Gastrocnemius medialis (tissue), 4 donors: ENCODE measurements around the gene INCA1. TPM values are rescaled to one million over a fixed set of nuclear protein-coding genes. Genes with fewer than 3 reads are reported as not detected.
"Not testable (repeated sequence)": the region's sequence is repeated elsewhere in the genome, so short reads cannot be mapped to it uniquely, and the experiment has no call there.

Experiments used
- ATAC-seq, 2 donors: fragments of 150-250 bp; one replicate each; pipeline ENCODE4 v1.9.1; 2016
- DNase-seq, 2 donors: peaks; one replicate each; pipeline ENCODE4 v3.0.0-alpha.2; 2019
- H3K27ac ChIP-seq, 4 donors: fragments of 200-600 bp; sonication (generic); 1 replicate in 1 of 4; 2 replicates in 3 of 4; pipeline ENCODE4 v1.5.1; 2016 to 2018; ENCODE audit warnings: mild to moderate bottlenecking in 2 of 4, moderate library complexity in 1 of 4
- H3K27me3 ChIP-seq, 3 donors: fragments of 200-600 bp; sonication (generic) in 2 of 3; 1 replicate in 1 of 3; 2 replicates in 2 of 3; pipeline versions ENCODE4 v1.5.1 to v1.6.0; 2016 to 2019; ENCODE audit warnings: mild to moderate bottlenecking in 1 of 3, moderate library complexity in 1 of 3
- H3K36me3 ChIP-seq, 2 donors: fragments of 200-600 bp; sonication (generic) in 1 of 2; one replicate each; pipeline ENCODE4 v1.5.1; 2017 to 2018
- H3K4me1 ChIP-seq, 2 donors: fragments of 200-600 bp; sonication (generic) in 1 of 2; one replicate each; pipeline ENCODE4 v1.5.1; 2016 to 2017; ENCODE audit warnings: mild to moderate bottlenecking in 2 of 2
- H3K4me3 ChIP-seq, 4 donors: fragments of 200-600 bp; sonication (generic) in 3 of 4; 1 replicate in 1 of 4; 2 replicates in 3 of 4; pipeline ENCODE4 v1.5.1; 2016 to 2019; ENCODE audit warnings: mild to moderate bottlenecking in 2 of 4
- H3K9me3 ChIP-seq, 3 donors: fragments of 200-600 bp; sonication (generic) in 2 of 3; 1 replicate in 1 of 3; 2 replicates in 2 of 3; pipeline ENCODE4 v1.5.1; 2016 to 2019
- CTCF ChIP-seq, 5 experiments: fragments of 450-650 bp in 3 of 5; fragments of 200-600 bp in 2 of 5; sonication (generic) in 2 of 5; IDR thresholded peaks in 4 of 5; conservative IDR thresholded peaks in 1 of 5; 1 replicate in 4 of 5; 2 replicates in 1 of 5; pipeline ENCODE4 v1.5.1; 2016 to 2019; ENCODE audit warnings: antibody characterized with exemption in 5 of 5, mild to moderate bottlenecking in 3 of 5, moderate library complexity in 3 of 5
- POLR2A ChIP-seq, 2 donors: fragments of 450-650 bp; IDR thresholded peaks; one replicate each; pipeline ENCODE4 v1.6.1; 2017; ENCODE audit warnings: antibody characterized with exemption in 2 of 2, mild to moderate bottlenecking in 2 of 2, moderate library complexity in 2 of 2
- in situ Hi-C, 4 donors: fragments of 200-750 bp; cut with MboI; loops; one replicate each; pipeline versions ENCODE4 v1.15.0 to v1.8.0; 2017; ENCODE audit warnings: low sequenced_read_pairs in 4 of 4
- intact Hi-C: fragments of 100-400 bp; cut with DNase I; formaldehyde crosslinking; loops from one replicate; pipeline ENCODE4 v1.15.1; 2023; ENCODE audit warnings: low total_unique reads
- total RNA-seq, 4 donors: library from RNA; depleted of rRNA; stranded (reverse); fragments of >200 nt; gene quantifications; one replicate each; pipeline versions ENCODE4 v1.1.0 to v1.2.3, GENCODE V29; 2016

INCA1 gene
- total RNA-seq, 4 donors from 2014 or later, result 1.9 to 5.7 (median 4.3) TPM

GRCh38 chr17:5033352-5034015 lies 36.2 kb upstream of the INCA1 start:
- no peaks in the 10 kb centered on the region for H3K4me1 ChIP-seq
- no peak for TF ChIP-seq POLR2A (IDR thresholded peaks at IDR 0.05)
- TF ChIP-seq CTCF (IDR thresholded peaks at IDR 0.05 in 4 of 5, conservative IDR thresholded peaks at IDR 0.05 in 1 of 5), result no peak
- H3K9me3 ChIP-seq, result no peaks in the 10 kb centered on the region
- H3K36me3 ChIP-seq, result no peaks in the 10 kb centered on the region
- no peak for DNase-seq
- no peak overlapping the region for H3K4me3 ChIP-seq
- H3K27ac ChIP-seq, result no peak overlapping the region
- peaks cover 8 to 11% (median 9%) of the 10 kb centered on the region in 3 donors for H3K27me3 ChIP-seq
- intact Hi-C loops (loop anchor here (2.0 kb wide), 2 partner anchors 15 to 29 kb away; no protein-coding TSS in a partner anchor), in situ Hi-C loops (no loop called here)
- ATAC-seq, result no peak

GRCh38 chr17:5032865-5033264 lies 35.5 kb upstream of the INCA1 start:
- H3K27me3 ChIP-seq, result peaks cover 8 to 11% (median 9%) of the 10 kb centered on the region in 3 donors
- no peak overlapping the region for H3K27ac ChIP-seq
- H3K4me3 ChIP-seq, result no peak overlapping the region
- intact Hi-C loops (loop anchor here (2.0 kb wide), 1 partner anchor 30 kb away; no protein-coding TSS in a partner anchor), in situ Hi-C loops (no loop called here)
- no peaks in the 10 kb centered on the region for H3K9me3 ChIP-seq
- ATAC-seq, result no peak
- H3K4me1 ChIP-seq, result no peaks in the 10 kb centered on the region
- DNase-seq, result no peak
- no peak for TF ChIP-seq CTCF (IDR thresholded peaks at IDR 0.05 in 4 of 5, conservative IDR thresholded peaks at IDR 0.05 in 1 of 5)
- TF ChIP-seq POLR2A (IDR thresholded peaks at IDR 0.05), result no peak
- no peaks in the 10 kb centered on the region for H3K36me3 ChIP-seq

- intact Hi-C loops, result loop anchor here (2.0 kb wide), 1 partner anchor 31 kb away; no protein-coding TSS in a partner anchor
- Histone ChIP-seq H3K27ac (no peak overlapping the region), H3K9me3 (no peaks in the 10 kb centered on the region), H3K4me3 (peak overlapping the region; percentile 43 to 53 (median 47)), H3K4me1 (no peaks in the 10 kb centered on the region), H3K36me3 (no peaks in the 10 kb centered on the region), H3K27me3 (peaks cover 8 to 11% (median 9%) of the 10 kb centered on the region in 3 donors)
- peak; percentile 66 to 85 (median 83) for TF ChIP-seq CTCF (IDR thresholded peaks at IDR 0.05 in 4 of 5, conservative IDR thresholded peaks at IDR 0.05 in 1 of 5)
- no peak for TF ChIP-seq POLR2A (IDR thresholded peaks at IDR 0.05)
- in situ Hi-C loops, result no loop called here
- DNase-seq, result peak; percentile 40 to 65
- ATAC-seq, result peak; percentile 58 to 61
Measured at GRCh38 chr17:5031365-5032082, 34.2 kb upstream of the INCA1 start.

- H3K36me3 ChIP-seq, ATAC-seq, H3K27me3 ChIP-seq, H3K4me3 ChIP-seq, H3K4me1 ChIP-seq, H3K9me3 ChIP-seq, in situ Hi-C loops, DNase-seq, H3K27ac ChIP-seq, intact Hi-C loops: not testable (repeated sequence)
Measured at GRCh38 chr17:5030168-5030567, 32.8 kb upstream of the INCA1 start.

GRCh38 chr17:5027916-5028315 lies 30.6 kb upstream of the INCA1 start:
- no peak for TF ChIP-seq POLR2A (IDR thresholded peaks at IDR 0.05)
- TF ChIP-seq CTCF (IDR thresholded peaks at IDR 0.05 in 4 of 5, conservative IDR thresholded peaks at IDR 0.05 in 1 of 5), result no peak
- peaks cover 0 to 16% of the 10 kb centered on the region in 2 donors for H3K36me3 ChIP-seq
- H3K27me3 ChIP-seq, result no peaks in the 10 kb centered on the region
- no peak for ATAC-seq
- no peak overlapping the region for H3K4me3 ChIP-seq
- no peaks in the 10 kb centered on the region for H3K9me3 ChIP-seq
- peaks cover 0 to 9% of the 10 kb centered on the region in 2 donors for H3K4me1 ChIP-seq
- in situ Hi-C loops, result no loop called here
- no peak overlapping the region for H3K27ac ChIP-seq
- intact Hi-C loops, result loop anchor here (2.0 kb wide), 1 partner anchor 25 kb away; no protein-coding TSS in a partner anchor
- no peak for DNase-seq
